Posterior vena cava (tissue), 2 donors: Measurements from ENCODE around the gene GDAP1L1. TPM values are rescaled to one million over a fixed set of nuclear protein-coding genes. Genes with fewer than 3 reads are reported as not detected.

Experiments
- DNase-seq: peaks from one replicate; pipeline ENCODE4 v3.0.0-alpha.2; 2020; ENCODE audit warnings: low spot score
- intact Hi-C, 2 donors: fragments of 100-400 bp; cut with DNase I; formaldehyde crosslinking; loops; one replicate each; pipeline versions ENCODE4 v1.14.1 to v1.14.2; 2022 to 2023
- total RNA-seq, 2 donors: library from RNA; stranded (reverse); fragmentation: NEBNext Ultra II Directional; extraction: Animal tissue kit (Norgen Biotek cat#: 25700); gene quantifications; one replicate each; pipeline ENCODE4 v1.2.1, GENCODE V29; 2021
- donor health status: DM: yes; HTN: yes; CAD: no.
- donor health status: DM: yes; HTN: yes; CAD: no.

The GDAP1L1 gene
- total RNA-seq, 2 donors from 2014 or later = not detected

DNA sequence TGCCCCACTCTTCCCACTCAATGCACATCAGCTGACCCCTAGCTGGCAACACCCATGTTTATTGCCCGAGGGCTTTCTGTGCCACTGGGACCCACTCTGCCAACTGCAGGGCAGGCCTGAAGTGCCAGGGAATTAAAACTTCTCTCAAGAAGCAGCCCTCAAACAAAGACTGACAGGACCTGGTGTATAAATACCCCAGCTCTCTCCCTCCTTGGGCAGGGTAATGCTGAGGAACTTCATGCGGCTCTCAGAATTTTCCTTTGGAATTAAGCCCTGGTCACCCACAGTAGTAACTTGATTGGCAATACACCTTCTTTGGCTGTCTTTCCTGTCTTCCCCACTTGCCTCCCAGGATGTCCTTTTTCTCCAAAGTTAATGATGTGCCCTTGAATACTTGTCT is 5.3 kb upstream of the GDAP1L1 start:
- no peak for DNase-seq
- intact Hi-C loops = no loop called here

DNA sequence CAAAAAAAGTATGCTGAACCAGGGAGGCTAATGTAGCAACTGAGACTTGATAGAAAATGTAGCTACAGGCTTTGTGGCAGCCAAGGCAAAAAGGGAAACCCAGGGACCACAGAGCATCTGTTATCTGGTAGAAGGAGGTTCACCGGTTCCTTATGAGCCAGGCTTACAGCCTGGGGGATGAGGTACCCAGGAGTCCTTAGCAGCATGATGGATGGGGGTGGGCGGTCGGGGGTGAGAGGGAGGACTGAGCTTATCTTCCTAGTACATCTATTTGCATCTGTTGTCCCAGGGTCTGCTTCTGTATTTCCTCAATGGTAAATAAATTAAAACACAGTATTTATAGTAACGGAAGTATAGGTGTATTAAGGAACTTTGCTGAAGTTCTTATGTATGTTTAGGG is 1.1 kb upstream of the GDAP1L1 start:
- intact Hi-C loops = no loop called here
- DNase-seq = no peak

DNA sequence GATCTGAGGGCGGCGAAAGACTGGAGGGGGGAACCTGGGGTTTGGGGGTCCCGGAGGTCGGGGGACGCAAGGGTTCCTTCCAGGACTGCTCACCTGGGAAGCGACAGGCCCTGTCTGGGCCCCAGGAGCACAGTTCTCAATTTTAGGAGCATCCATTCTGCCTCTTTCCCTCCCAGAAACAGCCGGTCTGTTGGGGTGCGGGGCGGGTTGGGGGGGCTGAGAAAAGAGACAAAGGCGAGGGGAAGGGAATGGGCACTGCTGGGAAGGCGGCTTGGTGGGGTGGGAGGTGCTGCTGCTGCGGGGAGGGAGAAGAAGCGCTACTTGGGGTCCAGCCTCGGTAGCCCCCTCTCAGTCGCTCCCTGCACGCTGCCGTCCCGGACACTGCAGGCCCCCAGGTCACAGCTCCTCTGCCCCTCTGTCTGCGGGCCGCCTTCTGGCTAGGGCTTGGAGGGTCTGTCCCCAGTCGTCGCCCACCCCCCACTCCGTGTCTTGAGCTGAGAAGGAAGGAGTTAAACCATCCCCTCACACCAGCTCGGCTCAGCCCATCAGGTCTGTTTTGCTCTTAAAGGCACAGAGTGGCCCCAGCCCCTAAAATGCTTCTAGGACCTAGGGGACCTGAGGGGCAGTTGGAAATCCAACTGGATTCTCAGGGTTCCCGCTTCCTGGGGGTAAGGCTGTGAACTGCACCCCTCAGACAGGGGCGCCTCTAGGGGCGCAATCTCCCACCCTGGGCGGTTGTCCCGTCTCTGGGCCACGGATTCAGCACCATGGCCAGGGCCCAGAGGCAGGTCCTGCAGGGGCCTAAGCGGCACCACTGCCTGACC is 690 bp downstream of the GDAP1L1 start:
- peak; percentile 80 for DNase-seq
- intact Hi-C loops = no loop called here

DNA sequence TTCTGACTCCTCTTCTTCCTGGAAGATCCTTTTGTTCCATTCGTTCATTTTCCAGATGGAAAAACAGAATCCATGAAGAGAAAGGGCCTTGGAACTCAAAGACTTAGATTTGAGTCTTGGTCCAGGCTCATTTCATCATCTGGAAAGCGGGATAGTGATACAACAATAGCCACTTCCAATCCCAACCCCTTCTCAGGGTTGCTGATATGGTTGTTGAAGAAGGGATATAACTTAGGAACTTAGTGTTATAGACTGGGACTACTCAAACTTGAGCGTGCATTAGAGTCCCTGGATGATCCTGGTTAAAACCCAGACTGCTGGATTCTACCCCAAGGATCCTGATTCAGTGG is 1.3 kb downstream of the GDAP1L1 start:
- DNase-seq = no peak
- intact Hi-C loops = no loop called here

DNA sequence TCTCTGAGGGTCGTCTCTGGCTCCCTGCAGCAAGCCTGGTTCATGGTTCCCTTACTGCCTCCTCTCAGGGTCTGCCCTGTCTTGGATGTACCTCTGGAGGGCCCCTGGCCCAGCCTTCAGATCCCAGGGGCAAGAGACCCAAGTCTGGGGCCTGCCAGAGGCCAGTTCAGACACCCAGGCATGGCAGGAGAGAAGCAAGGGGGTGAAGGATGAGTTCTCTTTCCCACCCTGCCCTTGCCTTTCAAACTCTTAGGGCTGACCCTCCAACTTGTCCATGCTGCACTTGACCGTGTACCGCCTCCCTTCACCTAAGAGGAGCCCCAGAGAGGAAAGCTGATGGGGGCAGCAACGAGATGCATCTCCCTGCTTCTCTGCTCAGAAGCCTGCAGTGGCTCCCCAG is 4.2 kb downstream of the GDAP1L1 start:
- no peak for DNase-seq
- intact Hi-C loops = loop anchor here in 1 of 2 donors (10.0 kb wide), 1 partner anchor 924 kb away; the partner anchor contains the start of gene PI3

DNA sequence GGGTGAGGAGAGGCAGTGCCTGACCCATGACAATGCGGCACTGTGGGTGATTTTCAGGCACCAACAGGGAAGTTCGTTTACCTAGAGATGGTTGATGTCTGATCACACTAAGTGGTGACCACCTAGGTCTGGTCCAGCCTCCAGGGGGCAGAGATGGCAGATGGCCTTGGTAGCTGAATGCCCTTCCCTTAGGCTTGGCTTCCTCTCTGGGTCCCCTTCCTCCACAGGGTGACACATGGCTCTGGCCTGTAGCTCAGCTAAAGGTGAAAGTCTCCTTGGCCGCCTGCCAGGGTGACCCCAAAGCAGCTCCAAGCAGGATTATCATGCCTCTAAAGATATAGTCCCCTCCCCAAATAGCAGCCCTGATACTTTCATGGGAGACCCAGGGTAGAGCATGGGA is 6.4 kb downstream of the GDAP1L1 start:
- intact Hi-C loops = loop anchor here in 1 of 2 donors (10.0 kb wide), 1 partner anchor 921 kb away; the partner anchor contains the start of gene PI3
- no peak for DNase-seq

DNA sequence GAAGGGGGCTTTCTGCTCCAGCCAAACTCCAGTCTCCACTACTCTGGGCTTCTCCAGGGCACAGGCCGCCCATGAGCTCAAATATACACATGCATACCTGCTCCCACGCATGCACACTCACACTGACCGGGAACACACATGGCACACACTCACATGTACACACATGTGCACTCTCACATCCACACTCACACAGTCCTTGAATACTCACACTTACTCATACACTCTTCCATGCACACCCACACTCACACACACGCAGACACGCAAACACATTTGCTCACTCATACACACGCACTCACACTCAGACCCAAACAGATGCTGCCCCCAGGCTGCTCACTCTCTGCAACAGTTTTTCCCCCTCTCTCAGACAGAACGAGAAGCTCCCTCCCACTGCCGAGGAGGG is 7.0 kb downstream of the GDAP1L1 start:
- DNase-seq = no peak
- intact Hi-C loops = loop anchor here in 1 of 2 donors (10.0 kb wide), 1 partner anchor 921 kb away; the partner anchor contains the start of gene PI3

DNA sequence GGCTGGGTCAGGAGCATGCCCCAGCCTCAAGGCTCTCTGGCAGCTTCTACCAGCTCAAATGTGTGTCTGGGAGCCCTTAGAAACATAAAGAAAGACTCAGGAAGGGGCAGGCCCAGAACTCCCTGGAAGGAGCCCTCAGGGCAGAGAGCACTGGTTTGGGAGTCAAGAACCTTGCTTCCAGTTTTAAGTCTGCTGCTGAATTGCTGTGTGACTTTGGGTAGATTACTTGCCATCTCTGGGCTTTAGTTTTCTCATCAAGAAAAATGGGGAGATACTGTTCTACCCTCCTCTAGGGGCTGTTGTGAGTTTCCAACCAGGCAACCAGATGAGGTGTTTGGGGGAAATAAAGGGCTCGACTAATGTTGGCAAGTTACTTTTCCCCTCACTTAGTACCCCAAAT is 8.8 kb downstream of the GDAP1L1 start:
- DNase-seq = no peak
- intact Hi-C loops = loop anchor here in 1 of 2 donors (10.0 kb wide), 1 partner anchor 919 kb away; the partner anchor contains the start of gene PI3

DNA sequence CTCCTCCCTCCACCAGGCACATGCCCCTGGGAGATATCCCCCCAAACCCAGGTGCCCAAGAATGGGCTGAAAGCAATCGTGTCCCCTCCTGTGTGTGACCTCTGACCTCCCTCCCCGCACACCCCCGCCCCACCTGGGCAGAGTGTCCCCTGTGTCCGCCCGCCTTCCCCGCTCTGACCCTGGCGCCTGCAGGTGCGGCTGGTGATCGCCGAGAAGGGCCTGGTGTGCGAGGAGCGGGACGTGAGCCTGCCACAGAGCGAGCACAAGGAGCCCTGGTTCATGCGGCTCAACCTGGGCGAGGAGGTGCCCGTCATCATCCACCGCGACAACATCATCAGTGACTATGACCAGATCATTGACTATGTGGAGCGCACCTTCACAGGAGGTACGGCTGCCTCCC is 9.9 kb downstream of the GDAP1L1 start:
- intact Hi-C loops = loop anchor here in 1 of 2 donors (10.0 kb wide), 1 partner anchor 918 kb away; the partner anchor contains the start of gene PI3
- no peak for DNase-seq

DNA sequence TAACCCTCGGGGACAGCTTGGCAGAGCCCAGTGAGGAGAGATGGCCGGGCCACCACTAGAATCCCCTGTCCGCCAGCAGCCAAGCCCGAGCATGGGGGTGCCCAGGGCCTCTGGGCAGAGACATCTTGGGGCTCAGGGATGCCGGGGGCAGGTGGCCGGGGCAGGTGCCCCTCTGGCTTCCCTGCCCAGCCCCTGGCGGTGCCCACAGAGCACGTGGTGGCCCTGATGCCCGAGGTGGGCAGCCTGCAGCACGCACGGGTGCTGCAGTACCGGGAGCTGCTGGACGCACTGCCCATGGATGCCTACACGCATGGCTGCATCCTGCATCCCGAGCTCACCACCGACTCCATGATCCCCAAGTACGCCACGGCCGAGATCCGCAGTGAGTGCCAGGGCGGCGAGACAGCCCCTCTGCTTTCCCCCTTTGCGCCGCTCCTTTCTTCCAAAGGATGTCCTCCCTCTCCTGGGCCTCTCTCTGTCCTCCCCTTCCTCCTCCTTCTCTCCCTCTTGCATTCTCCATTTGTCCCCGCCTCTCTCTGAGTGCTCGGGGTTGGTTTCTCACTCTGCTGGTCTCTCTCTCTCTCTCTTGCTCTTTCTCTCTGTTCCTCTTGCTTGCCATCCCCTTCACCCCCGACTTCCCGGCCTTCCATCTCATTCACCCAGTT is 11.2 kb downstream of the GDAP1L1 start:
- DNase-seq = no peak
- intact Hi-C loops = loop anchor here in 1 of 2 donors (10.0 kb wide), 1 partner anchor 916 kb away; the partner anchor contains the start of gene PI3

DNA sequence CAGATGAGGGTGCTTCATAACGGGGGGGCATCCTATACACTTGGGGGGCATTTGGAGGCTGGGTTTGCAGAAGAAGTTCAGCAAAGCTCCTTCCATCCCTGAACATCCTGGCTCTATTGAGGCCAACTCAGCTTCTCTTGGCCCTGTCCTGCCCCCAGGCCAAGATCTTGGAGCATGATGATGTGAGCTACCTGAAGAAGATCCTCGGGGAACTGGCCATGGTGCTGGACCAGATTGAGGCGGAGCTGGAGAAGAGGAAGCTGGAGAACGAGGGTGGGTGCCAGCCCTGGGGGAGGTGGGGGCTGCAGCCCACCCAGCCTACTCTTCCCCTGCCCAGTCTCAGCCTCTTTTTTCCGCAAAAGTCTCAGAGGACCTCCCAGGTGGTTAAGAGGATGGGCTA is 17.2 kb downstream of the GDAP1L1 start:
- intact Hi-C loops = loop anchor here in 1 of 2 donors (5.0 kb wide), 1 partner anchor 1443 kb away; the partner anchor contains the start of gene WFDC10B
- peak; percentile 42 for DNase-seq

DNA sequence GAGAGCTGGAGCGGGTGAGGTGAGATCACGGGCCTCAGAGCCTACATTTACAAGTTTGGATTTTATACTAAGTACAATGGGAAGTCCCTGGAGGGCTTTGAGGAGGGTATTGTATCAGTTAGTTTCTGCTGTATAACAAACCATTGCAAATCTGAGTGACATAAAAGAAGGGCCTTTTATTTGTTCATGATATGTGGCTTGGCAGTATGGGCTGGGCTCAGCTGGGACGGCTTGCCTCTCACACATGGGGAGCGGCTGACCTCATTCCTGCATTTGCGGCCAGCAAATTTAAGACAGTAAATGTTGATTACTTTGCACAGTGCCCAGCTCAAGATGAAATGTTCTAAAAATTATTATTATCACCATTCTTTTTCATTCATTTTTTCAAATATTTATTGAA is 21.7 kb downstream of the GDAP1L1 start:
- intact Hi-C loops = no loop called here
- peak; percentile 52 for DNase-seq

DNA sequence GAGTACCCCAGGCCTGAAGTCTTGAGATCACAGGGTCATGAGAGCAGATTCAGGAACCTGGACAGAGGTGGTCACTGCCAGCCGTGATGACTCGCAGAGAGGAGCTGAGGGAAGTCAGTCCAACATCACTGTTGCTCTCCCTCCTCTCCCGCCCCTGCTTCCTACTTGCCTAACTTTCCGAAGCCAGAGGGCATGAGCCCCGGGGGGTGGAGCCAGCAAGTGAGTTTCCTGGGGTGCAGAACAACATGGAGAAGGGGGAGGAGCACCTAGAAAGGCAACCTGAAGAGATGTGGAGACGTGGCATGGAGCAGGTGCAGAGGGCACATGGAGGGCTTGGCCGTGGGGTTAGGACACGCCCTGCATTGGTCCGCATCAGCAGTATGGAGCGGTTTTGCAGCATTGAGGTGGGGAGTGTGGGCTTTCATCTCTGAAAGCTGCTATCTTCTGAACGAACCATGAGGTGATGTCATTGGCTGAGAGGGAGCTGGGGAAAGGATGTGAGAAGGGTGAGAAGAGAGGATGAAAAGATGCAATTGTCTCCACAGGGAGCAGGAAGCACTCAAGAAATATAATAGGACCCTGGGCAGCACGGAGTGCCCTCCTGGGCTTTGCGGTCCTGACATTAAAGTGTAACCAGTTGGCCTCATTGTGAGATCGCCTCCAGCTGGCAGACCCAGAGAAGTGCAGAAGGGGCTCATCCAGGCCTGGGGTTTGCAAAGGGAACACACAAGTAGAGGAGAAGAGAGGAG is 25.0 kb downstream of the GDAP1L1 start:
- peak; percentile 58 for DNase-seq
- intact Hi-C loops = no loop called here

DNA sequence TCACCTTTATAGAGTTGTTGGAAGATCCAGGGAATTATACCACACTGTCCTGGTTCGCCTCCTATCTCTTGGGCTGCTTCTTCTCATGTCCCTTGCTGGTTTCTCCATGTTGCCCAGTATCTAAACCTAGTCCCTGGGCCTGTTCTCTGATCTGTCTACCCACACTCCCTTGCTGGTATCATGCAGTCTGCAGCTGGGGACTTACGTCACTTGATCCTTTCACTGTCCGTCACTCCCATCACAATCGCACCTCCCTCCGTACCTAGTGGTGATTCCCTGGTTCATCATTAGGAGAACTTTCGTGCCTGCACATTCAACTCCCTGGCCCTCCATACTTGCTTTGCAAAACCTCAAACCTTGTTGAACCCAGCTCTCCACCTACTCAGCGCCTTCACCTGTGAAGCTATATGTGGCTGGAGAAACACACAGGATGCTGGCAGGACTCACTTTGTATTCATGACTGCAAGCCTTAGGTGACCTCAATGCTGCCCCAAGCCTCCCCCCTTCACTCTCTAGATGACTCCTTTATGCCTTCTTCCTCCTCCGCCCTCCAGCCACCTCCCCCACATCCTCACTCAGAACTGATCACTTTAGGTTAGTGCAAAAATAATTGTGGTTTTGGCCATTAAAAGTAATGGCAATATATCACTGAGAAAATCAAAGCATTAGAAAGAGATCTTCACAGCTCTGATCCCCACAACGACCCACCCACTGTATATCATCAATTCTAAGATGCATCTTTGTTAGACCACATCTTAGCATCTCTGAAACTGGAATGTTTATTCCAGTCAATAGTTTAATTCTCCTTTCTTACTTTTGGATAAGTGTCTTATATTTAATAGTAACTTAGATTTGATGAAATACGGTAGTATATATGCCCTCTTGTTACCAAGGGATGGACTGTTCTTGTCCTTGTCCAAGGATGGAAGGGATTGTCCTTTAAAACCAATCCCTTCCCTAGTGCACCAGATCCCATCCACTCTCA is 26.4 kb downstream of the GDAP1L1 start:
- intact Hi-C loops = no loop called here
- peak; percentile 31 for DNase-seq

DNA sequence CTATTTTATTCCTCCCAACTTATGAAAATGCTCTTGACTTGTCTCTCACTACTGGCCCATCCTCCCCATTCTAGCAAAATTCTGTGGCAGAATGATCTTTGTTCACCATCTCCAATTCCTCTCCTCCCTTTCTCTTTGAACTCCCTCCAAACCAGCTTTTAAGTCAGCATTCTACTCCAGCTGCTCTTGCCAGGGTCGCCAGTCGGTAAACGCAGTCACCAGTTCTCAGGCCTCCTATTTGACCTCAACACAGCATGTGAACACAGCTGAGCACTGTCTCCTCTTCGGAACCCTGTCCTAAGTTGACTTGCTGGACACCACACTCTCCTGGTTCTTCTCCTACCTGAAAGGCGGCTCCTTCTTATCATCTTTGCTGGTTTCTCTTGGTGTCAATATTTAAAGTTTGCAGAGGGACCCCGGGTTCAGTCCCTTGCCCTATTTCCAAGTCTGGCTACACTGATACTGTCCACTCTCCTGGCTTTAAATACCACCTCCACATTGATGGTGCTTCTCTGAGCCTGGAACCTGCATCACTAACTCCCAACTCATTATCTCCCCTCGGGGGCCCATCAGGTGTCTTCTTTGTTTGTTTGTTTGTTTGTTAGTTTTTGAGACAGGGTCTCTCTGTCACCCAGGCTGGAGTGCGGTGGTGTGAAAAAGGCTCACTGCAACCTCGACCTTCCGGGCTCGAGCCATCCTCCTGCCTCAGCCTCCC is 27.4 kb downstream of the GDAP1L1 start:
- intact Hi-C loops = no loop called here
- peak; percentile 29 for DNase-seq

DNA sequence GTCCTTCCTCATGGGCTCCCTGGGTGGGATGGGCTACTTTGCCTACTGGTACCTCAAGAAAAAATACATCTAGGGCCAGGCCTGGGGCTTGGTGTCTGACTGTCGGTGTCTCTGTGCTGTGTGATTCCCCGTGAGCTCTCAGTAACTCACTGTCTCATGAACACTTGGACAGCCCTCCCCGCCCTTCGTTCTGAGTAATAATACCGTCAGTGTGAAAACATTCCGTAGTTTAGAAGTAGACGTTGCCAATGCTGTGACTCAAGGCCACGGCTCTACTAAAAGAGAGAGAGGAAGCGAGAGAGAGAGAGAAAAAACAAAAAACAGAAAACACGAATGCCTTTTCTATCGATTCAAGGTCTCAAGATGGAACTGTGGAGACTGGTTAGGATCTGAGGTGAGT is 32.1 kb downstream of the GDAP1L1 start:
- intact Hi-C loops = no loop called here
- DNase-seq = no peak

DNA sequence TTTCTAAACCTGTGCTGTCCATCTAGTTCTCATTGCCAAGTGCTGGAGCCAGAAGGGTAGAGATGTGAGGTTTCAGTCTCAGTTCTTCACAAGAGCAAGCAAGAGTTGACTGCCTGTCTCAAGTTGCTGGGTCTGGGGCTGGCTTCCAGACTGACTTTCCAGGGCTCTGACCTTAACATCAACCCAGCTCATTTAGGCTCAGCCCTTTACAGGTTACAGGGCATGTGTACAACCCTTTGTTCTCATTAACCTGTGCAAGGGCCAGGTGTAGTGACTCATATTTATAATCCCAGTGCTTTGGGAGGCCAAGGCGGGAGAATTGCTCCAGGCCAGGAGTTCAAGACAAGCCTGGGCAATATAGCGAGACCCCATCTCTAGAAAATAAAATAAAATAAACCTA is 33.3 kb downstream of the GDAP1L1 start:
- no peak for DNase-seq
- intact Hi-C loops = no loop called here

DNA sequence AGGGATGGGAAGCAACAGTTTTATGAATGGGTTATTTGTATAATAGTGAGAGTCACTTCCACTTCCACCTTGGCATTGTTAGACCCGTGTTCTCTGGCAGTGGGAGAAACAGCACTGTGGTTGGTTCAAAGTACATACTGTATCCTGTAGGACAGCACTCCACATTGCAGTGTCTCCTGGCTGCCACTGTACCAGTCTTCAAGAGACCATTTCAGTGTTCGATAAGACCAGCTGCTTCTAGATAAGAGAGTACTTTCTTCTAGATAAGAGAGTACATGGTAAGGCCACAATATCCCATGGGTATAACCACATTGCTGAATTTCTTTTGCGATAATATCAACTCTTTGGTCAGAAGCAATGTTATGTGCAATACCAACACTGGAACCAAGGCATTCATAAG is 35.1 kb downstream of the GDAP1L1 start:
- DNase-seq = no peak
- intact Hi-C loops = loop anchor here in 1 of 2 donors (2.0 kb wide), 1 partner anchor 77 kb away; no protein-coding TSS in a partner anchor
